IMR-90 (cell line): ENCODE results near the gene SLC37A4. TPM values are rescaled to one million over a fixed set of nuclear protein-coding genes. Genes with fewer than 3 reads are reported as not detected.

Source experiments
- ATAC-seq: fragments of 200-7000 bp; cut with Tn5 transposase; 2 replicates; pipeline ENCODE4 v1.9.1; 2020; ENCODE audit warnings: low read depth, mild to moderate bottlenecking, moderate library complexity
- BruUV-seq: library from RNA; stranded (reverse); fragments of 400-500 nt; replicated peaks from 2 replicates; lab custom pipeline; 2021; lab: Mats Ljungman, UMichigan
- CTCF ChIA-PET: fragments of 300-600 bp; formaldehyde crosslinking; extraction: SDS; loops from one replicate; lab custom pipeline; 2021; ENCODE audit warnings: antibody characterized with exemption; lab: Yijun Ruan, JAX
- POLR2A ChIA-PET: fragments of 300-600 bp; sonication (Branson Sonifier 250); formaldehyde crosslinking; loops from one replicate; lab custom pipeline; 2022; ENCODE audit warnings: antibody characterized with exemption; ENCODE audit not compliant: unreplicated experiment; lab: Charles Lee
- DNase-seq: peaks from one replicate; pipeline ENCODE4 v3.0.0; 2013
- H2AFZ ChIP-seq: replicated peaks from 2 replicates; pipeline ENCODE3; 2013; ENCODE audit warnings: low read length, mild to moderate bottlenecking; ENCODE audit not compliant: poor library complexity
- H2AK5ac ChIP-seq: 2 replicates; pipeline ENCODE4 v1.6.1; 2013; ENCODE audit warnings: low read depth, low read length, inconsistent platforms
- H2AK9ac ChIP-seq: replicated peaks from 2 replicates; pipeline ENCODE3; 2013; ENCODE audit warnings: mild to moderate bottlenecking, low read depth, low read length, moderate library complexity; ENCODE audit not compliant: poor library complexity
- H2BK120ac ChIP-seq: 2 replicates; pipeline ENCODE4 v1.6.1; 2013; ENCODE audit warnings: low read depth, low read length, inconsistent platforms
- H2BK15ac ChIP-seq: 3 replicates; pipeline ENCODE4 v1.6.1; 2013; ENCODE audit warnings: low read depth, low read length, inconsistent platforms
- H2BK20ac ChIP-seq: 2 replicates; pipeline ENCODE4 v1.6.1; 2013; ENCODE audit warnings: low read depth, mild to moderate bottlenecking, inconsistent platforms, low read length, moderate library complexity
- H2BK5ac ChIP-seq: 2 replicates; pipeline ENCODE4 v1.6.1; 2013; ENCODE audit warnings: mild to moderate bottlenecking, low read depth, low read length, inconsistent platforms; ENCODE audit not compliant: poor library complexity, severe bottlenecking
- H3K14ac ChIP-seq: replicated peaks from 2 replicates; pipeline ENCODE4 v1.6.1; 2013; ENCODE audit warnings: low read depth, low read length, inconsistent platforms
- H3K18ac ChIP-seq: 2 replicates; pipeline ENCODE4 v1.6.1; 2013; ENCODE audit warnings: low read depth, low read length, control low read depth
- H3K23ac ChIP-seq: 2 replicates; pipeline ENCODE4 v1.6.1; 2013; ENCODE audit warnings: low read depth, low read length, inconsistent platforms
- H3K27ac ChIP-seq: 2 replicates; pipeline ENCODE4 v1.5.1; 2013; ENCODE audit warnings: mild to moderate bottlenecking, control low read depth, low read length; ENCODE audit not compliant: insufficient read depth
- H3K27me3 ChIP-seq: 2 replicates; pipeline ENCODE4 v1.6.1; 2013; ENCODE audit warnings: low read length; ENCODE audit not compliant: control insufficient read depth, insufficient read depth
- H3K36me3 ChIP-seq: 2 replicates; pipeline ENCODE4 v1.6.1; 2013; ENCODE audit warnings: low read length, mixed read lengths; ENCODE audit not compliant: control insufficient read depth, insufficient read depth
- H3K4ac ChIP-seq: 2 replicates; pipeline ENCODE4 v1.6.1; 2013; ENCODE audit warnings: low read depth, low read length, inconsistent platforms
- H3K4me1 ChIP-seq: 2 replicates; pipeline ENCODE4 v1.6.1; 2013; ENCODE audit warnings: low read length, mixed read lengths; ENCODE audit not compliant: control insufficient read depth, insufficient read depth
- H3K4me2 ChIP-seq: 2 replicates; pipeline ENCODE4 v1.6.1; 2013; ENCODE audit warnings: low read depth, mild to moderate bottlenecking, control low read depth, low read length, moderate library complexity
- H3K4me3 ChIP-seq: 2 replicates; pipeline ENCODE4 v1.5.1; 2013; ENCODE audit warnings: low read depth, mild to moderate bottlenecking, control low read depth, low read length, moderate library complexity; ENCODE audit not compliant: insufficient read depth
- H3K56ac ChIP-seq: 2 replicates; pipeline ENCODE4 v1.6.1; 2013; ENCODE audit warnings: low read length, inconsistent platforms; ENCODE audit not compliant: insufficient read depth; ENCODE audit errors: extremely low read depth
- H3K79me1 ChIP-seq, 2 experiments: 2 replicates each; pipeline ENCODE4 v1.6.1; 2013; ENCODE audit warnings: low read length in 2 of 2, inconsistent platforms in 1 of 2, low read depth in 1 of 2
- H3K9ac ChIP-seq: 2 replicates; pipeline ENCODE4 v1.6.1; 2013; ENCODE audit warnings: low read depth, low read length, control low read depth
- H3K9me1 ChIP-seq: 2 replicates; pipeline ENCODE4 v1.6.1; 2013; ENCODE audit warnings: low read length, inconsistent platforms; ENCODE audit not compliant: insufficient read depth
- H3K9me3 ChIP-seq: 2 replicates; pipeline ENCODE4 v1.6.1; 2013; ENCODE audit warnings: low read length; ENCODE audit not compliant: control insufficient read depth, insufficient read depth
- H4K20me1 ChIP-seq: 2 replicates; pipeline ENCODE4 v1.6.1; 2013; ENCODE audit warnings: low read length, inconsistent platforms; ENCODE audit not compliant: insufficient read depth
- H4K5ac ChIP-seq: 2 replicates; pipeline ENCODE4 v1.6.1; 2013; ENCODE audit warnings: mild to moderate bottlenecking, low read depth, low read length, control low read depth
- H4K8ac ChIP-seq, 2 experiments: 2 replicates each; pipeline ENCODE4 v1.6.1; 2013; ENCODE audit warnings: low read depth in 2 of 2, low read length in 2 of 2, control low read depth in 1 of 2, inconsistent platforms in 1 of 2
- H4K91ac ChIP-seq: 2 replicates; pipeline ENCODE4 v1.6.1; 2013; ENCODE audit warnings: low read depth, low read length, inconsistent platforms; ENCODE audit not compliant: insufficient read depth
- BHLHE40 ChIP-seq: fragments of 150-350 bp; IDR thresholded peaks from 2 replicates; pipeline ENCODE4 v1.6.1; 2016; ENCODE audit warnings: mild to moderate bottlenecking, low read depth, low read length
- CHD1 ChIP-seq: IDR thresholded peaks from 2 replicates; pipeline ENCODE4 v1.6.1; 2012; ENCODE audit warnings: low read depth, low read length, improper control_type of control experiment
- ELK1 ChIP-seq: fragments of 150-350 bp; IDR thresholded peaks from 2 replicates; pipeline ENCODE4 v1.6.1; 2016; ENCODE audit warnings: low read depth, mild to moderate bottlenecking, low read length, moderate library complexity, borderline replicate concordance
- FOS ChIP-seq: fragments of 150-350 bp; IDR thresholded peaks from 2 replicates; pipeline ENCODE4 v1.6.1; 2016; ENCODE audit warnings: low read depth, low read length
- MAZ ChIP-seq: IDR thresholded peaks from 2 replicates; pipeline ENCODE4 v1.6.1; 2012; ENCODE audit warnings: low read depth, mild to moderate bottlenecking, low read length, improper control_type of control experiment, moderate library complexity, borderline replicate concordance
- MXI1 ChIP-seq: IDR thresholded peaks from 2 replicates; pipeline ENCODE4 v1.6.1; 2012; ENCODE audit warnings: low read depth, mild to moderate bottlenecking, low read length, moderate library complexity, borderline replicate concordance
- POLR2A ChIP-seq: IDR thresholded peaks from 2 replicates; pipeline ENCODE4 v1.6.1; 2012; ENCODE audit warnings: mild to moderate bottlenecking, low read depth, low read length
- RAD21 ChIP-seq: IDR thresholded peaks from 2 replicates; pipeline ENCODE4 v1.6.1; 2012; ENCODE audit warnings: low read length, improper control_type of control experiment
- RCOR1 ChIP-seq: IDR thresholded peaks from 2 replicates; pipeline ENCODE4 v1.6.1; 2012; ENCODE audit warnings: mild to moderate bottlenecking, low read length, improper control_type of control experiment; ENCODE audit not compliant: insufficient replicate concordance
- WGBS, 2 experiments: methylation state at CpG; one replicate each; pipeline versions ENCODE4 v1.1.5 to v1.1.7; 2013; ENCODE audit warnings: missing lambda C conversion rate in 2 of 2; ENCODE audit not compliant: insufficient read length in 1 of 2; ENCODE audit errors: extremely low coverage in 2 of 2; 5-methylcytosine and 5-hydroxymethylcytosine counted together
- dilution Hi-C: fragments of 300-500 bp; cut with HindIII; formaldehyde crosslinking; loops from one replicate; pipeline ENCODE4 v1.14.3; 2018; ENCODE audit warnings: low sequenced_read_pairs; ENCODE audit not compliant: unreplicated experiment
- in situ Hi-C: fragments of 300-500 bp; cut with MboI; formaldehyde crosslinking; loops from 3 replicates; pipeline ENCODE4 v1.14.3; 2019; ENCODE audit warnings: low sequenced_read_pairs, inconsistent platforms, mixed read lengths
- intact Hi-C: fragments of 100-400 bp; cut with micrococcal nuclease; formaldehyde crosslinking; loops from 2 replicates; pipeline ENCODE4 v1.10.0; 2022
- polyA plus RNA-seq, 3 experiments: library from polyadenylated mRNA; depleted of rRNA; stranded (reverse); fragments of >200 nt; gene quantifications; 2 replicates each; pipeline ENCODE4 v1.2.3, GENCODE V29; 2012; ENCODE audit warnings: low replicate concordance in 1 of 3
- total RNA-seq: library from RNA; depleted of rRNA; stranded (reverse); fragments of >200 nt; gene quantifications from 2 replicates; pipeline ENCODE4 v1.2.3, GENCODE V29; 2012
- TF ChIP-seq, protein P1 (sequence below): conservative IDR thresholded peaks from 2 replicates; pipeline ENCODE4 v1.5.1; 2012; ENCODE audit warnings: mild to moderate bottlenecking, low read depth, low read length, improper control_type of control experiment

SLC37A4 gene
- total and polyA plus RNA-seq, 2 of the 4 experiments (the other 2 are of a cell fraction): 7.5 to 14.3 TPM

DNA sequence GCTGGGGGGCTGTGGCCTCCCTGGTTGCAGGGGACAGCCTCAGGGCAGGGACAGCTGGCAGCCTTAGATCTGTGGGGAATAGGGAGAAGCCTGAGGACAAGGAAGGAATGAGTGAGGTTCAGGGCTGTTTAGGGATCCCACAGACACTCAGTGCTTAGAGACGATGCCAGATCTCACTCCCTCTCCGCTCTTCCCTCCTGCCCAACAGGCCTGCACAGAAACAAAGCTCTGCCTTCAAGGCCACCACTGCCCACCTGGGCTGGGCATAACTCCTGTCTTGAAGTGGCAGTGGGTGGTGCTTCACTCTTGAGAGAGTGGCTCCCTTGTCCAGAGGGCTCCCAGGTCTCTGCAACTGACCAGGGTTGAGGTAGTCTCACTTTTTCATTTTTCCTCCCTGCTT lies 45.9 kb downstream of the SLC37A4 start:
- in situ Hi-C loops (no loop called here), intact Hi-C loops (no loop called here), dilution Hi-C loops (no loop called here)
- Histone ChIP-seq H2AK5ac (no peak overlapping the region), H3K27ac (no peak overlapping the region), H3K27me3 (peaks cover 11% of the 10 kb centered on the region; the same call in 1 of the 2 replicates), H3K9me1 (no peaks in the 10 kb centered on the region; the same call in 1 of the 2 replicates), H4K5ac (no peak overlapping the region), H2BK20ac (no peak overlapping the region), H3K36me3 (no peaks in the 10 kb centered on the region), H3K9ac (no peak overlapping the region), H2BK5ac (no peak overlapping the region), H2AFZ (peak overlapping the region; percentile 63), H4K20me1 (no peaks in the 10 kb centered on the region), H3K4ac (no peak overlapping the region), H3K4me2 (no peak overlapping the region), H3K4me3 (no peak overlapping the region), H3K56ac (no peak overlapping the region), H4K8ac (no peak overlapping the region), H2BK15ac (no peak overlapping the region), H3K23ac (no peak overlapping the region), H4K91ac (no peak overlapping the region), H2AK9ac (no peak overlapping the region), H3K4me1 (no peaks in the 10 kb centered on the region), H3K9me3 (no peaks in the 10 kb centered on the region), H2BK120ac (no peak overlapping the region), H3K14ac (no peak overlapping the region), H3K18ac (no peak overlapping the region), H3K79me1 (no peaks in the 10 kb centered on the region)
- DNase-seq (no peak), ATAC-seq (no peak)
- ChIA-PET POLR2A (no interaction called here), CTCF (no interaction called here)
- WGBS, 2 experiments: no CpG with 5 or more reads among the region's 2 CpGs
- TF ChIP-seq CHD1 (no peak), ELK1 (no peak), POLR2A (no peak), RAD21 (no peak), RCOR1 (no peak), FOS (no peak), MXI1 (no peak), MAZ (no peak), BHLHE40 (no peak)
- TF ChIP-seq, protein P1, sequence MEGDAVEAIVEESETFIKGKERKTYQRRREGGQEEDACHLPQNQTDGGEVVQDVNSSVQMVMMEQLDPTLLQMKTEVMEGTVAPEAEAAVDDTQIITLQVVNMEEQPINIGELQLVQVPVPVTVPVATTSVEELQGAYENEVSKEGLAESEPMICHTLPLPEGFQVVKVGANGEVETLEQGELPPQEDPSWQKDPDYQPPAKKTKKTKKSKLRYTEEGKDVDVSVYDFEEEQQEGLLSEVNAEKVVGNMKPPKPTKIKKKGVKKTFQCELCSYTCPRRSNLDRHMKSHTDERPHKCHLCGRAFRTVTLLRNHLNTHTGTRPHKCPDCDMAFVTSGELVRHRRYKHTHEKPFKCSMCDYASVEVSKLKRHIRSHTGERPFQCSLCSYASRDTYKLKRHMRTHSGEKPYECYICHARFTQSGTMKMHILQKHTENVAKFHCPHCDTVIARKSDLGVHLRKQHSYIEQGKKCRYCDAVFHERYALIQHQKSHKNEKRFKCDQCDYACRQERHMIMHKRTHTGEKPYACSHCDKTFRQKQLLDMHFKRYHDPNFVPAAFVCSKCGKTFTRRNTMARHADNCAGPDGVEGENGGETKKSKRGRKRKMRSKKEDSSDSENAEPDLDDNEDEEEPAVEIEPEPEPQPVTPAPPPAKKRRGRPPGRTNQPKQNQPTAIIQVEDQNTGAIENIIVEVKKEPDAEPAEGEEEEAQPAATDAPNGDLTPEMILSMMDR: no peak
- no TSS peak for BruUV-seq
